C1 segment of cervical spinal cord (tissue), 14 donors: ENCODE data around the gene THRB.

Source experiments
- DNase-seq, 14 donors: peaks; one replicate each; lab custom pipeline; 2025; lab: John Stamatoyannopoulos, UW

THRB gene

DNA sequence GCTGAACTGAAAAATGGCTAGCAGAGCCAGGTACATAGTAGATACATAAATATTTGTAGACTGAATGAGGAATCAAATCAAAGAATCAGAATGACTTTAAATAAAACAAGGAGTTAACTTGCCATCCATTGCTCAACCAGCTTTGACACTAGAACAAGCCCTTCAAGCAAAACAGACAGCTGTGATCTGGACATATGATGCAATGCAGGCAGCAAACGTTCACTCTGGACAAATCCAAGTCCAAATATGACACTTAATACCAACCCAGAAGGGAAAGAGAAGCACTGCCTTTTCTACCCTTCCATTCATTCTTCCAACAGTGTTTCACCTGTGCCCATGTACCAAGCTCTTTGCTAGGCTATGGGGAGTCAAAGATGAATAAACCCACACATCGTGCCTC is 4.5 kb downstream of the THRB start:
- DNase-seq, result no peak

DNA sequence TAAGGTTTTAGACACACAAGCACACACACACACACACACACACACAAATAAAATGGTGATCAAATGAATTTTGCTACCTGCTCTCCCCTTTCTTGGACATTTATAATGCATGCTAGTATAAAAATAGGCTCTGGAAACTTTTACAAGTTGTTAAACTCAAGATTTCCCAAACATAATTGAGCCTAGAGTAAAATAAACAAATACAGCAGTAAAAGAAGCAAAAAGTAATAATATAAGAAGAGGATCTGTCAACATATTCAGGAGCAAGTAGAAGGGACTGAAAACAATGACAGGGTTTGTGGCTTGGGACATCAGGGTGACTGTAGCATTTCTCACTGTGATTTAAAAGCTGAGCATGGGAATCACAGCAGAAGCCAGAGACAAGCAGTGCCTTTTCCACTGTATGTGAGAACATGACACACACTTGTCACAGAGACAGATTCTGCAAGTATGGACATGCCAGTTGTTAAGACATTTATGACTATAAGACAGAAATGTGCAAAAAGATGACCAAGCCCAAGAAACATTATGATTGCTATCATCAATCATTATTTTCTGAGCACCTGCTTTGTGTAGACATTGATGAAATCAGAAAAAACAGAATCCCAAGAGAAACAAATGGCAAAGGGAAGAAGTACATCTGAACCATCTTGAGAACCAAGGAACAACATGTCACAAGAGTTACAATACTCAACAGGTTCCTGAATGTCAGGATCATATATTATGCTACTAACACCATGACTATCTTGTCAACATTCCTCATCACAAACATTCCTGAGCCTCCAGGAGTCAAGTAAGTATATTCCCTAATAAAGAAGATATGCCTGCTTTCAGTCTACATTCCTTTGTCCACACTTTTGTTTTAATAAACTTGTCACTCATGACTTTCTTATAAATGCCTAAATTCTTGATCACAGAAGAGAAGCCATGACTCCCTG is 7.1 kb downstream of the THRB start:
- DNase-seq, result no peak

DNA sequence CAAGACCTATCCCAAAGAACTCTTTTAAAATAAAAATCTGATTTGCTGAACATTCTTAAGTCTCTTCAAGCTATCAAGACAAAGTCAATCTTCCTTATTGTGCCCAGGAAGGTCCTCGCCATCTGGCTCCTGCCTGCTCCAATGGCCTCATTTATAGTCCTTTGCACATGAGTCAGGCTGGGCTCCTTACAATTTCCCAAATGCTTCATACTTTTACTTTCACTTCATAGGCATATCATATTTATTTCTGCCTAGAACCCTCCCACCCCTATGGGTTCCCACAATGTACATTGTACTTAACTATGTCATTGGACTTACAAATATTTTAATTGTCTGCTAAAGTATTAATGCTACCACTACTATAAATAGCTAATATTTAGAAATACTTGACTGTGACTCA is 9.1 kb downstream of the THRB start:
- no peak for DNase-seq

DNA sequence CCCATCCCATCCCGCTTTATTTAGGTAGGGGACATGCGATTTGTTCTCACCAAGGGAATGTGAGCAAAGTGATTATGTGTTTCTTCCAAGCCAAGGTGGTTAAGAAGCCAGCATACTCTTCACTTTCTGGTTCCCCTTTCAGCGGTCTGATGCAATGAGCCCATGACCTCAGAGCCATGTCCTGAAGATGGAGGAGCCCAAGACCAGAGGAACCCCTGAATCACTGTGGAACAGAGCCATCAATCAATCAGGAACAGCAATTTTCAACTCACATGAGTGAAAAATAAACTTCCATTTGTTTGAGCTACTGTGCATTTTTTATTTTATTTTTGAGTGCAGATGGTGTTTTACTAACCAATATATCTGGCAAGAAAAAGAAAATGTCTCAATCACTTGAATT is 10.8 kb downstream of the THRB start:
- no peak for DNase-seq

DNA sequence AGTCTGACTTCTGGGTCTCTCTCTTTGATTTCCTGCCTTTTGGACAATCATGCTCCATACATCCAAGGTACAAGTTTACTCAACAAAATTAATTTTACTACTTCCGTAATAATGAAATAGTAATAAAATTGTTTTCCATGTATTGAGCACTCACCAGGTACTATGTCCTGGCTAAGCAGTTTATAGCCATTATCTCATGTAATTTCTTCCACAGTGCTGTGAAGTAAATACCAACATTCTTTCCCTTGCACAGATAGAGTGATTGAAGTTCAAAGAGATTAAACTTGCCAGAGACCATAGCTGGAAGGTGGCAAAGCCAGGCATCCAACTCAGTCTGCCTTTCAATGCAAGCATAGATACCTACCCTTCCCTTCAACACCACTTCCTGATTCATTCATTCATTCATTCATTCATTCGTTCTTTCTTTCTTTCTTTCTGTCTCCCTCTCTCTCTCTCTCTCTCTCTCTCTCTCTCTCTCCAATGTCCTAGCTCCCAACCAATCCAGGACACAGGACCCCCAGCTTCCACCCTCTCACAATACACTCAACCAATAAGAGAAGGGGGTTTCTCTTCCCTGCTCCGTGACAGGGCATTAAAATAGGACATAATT is 12.4 kb downstream of the THRB start:
- no peak for DNase-seq

DNA sequence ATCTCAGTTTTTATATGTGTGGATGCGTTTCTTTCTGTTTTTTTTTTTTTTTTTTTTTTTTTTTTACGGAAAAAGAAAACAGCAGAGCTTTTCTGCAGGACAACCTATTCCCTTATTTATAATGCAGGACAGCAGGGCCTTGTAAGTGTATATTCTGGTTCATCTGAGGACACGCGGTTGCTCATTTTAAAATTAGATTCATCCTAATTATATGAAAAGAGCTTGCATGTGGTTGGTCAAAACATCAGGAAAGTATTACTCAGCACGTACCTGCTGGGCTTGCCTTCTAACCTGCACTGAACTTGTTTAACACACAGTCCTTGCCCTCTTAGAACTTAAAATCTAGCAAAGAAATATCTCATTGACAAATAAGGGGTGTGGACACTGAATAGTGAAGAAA is 13.5 kb downstream of the THRB start:
- no peak for DNase-seq

DNA sequence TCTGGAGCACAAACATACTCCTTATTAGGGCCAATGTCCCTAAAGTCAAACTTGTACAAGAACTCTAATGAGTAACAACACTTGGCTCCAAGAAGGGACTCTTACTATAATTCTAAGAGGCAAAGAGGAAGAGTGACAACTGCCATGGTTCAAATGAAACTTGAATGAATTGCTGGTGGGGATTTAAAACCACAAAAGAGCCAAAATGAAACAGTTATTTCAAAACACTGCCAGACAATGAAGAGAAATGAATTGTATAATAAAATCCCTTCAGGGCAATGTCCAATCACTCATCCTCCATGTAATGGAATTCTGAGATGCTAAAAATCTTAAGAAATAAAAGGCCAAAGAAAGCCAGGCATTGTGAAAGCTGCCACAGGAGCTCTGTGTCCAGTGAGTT is 14.2 kb downstream of the THRB start:
- no peak for DNase-seq

DNA sequence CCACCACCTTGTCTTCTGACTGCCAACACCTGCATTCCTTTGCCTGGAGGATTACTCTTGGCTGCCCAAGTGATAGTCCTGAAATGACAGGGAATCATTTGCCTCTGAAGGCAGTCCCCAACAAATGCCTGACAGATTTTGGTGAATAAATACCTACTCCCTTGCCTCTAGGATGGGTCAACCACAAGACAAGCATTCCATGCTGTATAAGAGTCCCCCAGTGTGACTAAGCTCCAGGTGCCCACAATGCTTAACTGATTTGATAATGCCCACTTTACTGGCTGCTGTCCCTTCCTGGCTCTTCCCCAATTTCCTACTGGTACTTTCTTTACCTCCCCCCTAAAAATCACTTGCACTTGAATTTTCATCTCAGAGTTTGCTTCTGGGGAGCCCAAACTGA is 14.8 kb downstream of the THRB start:
- no peak for DNase-seq

DNA sequence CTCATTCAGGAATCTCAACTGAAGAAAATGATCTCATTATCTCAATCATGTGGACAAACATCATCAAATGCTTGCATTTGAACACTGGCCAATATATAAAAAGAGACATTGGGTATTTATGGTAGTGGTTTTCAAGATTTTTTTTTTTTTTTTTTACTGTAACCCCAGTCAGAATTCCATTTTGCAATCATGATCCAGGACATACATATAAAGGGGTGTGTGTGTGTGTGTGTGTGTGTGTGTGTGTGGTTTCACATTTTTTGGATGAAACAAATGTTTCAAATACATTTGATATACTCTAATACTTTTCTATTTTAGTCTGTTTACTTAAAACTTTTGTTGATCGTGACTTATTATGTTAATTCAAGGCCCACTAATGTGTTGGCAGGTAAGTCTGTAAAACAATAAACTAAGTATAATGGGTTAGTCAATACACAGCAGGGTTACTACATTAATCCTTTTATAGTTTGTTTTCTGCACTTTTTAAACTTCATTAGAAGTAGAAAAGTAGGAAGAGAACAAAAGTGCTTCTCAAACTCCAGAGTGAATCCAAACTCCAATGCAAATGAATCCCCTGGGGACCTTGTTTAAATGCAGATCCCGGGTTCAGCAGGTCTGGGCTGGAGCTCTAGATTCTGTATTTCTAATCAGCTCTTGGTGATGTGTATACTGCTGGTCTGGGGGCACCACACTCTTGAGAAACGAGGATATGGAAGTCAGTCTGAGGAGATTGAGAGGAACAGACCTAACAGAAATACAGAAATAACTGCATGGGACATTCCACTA is 17.6 kb downstream of the THRB start:
- no peak for DNase-seq

DNA sequence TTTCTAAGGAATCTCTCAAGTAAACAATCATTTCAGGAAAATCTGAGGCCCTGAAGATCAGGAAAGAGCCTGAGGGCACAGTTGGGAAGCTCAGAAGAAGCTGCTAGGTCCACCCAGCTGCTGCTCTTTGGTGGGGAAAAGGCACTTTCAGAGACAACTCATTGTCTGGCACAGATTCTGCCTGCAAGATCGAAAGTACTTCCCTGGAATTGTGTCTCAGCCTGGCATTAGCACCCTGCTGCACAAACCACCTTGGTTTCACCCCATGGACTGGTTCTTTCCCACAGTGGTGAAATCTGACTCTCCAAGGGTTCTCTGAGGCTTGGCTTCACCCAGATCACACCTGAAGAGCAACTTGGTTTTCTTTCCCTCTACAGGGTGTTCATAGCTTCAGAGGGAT is 18.7 kb downstream of the THRB start:
- no peak for DNase-seq

DNA sequence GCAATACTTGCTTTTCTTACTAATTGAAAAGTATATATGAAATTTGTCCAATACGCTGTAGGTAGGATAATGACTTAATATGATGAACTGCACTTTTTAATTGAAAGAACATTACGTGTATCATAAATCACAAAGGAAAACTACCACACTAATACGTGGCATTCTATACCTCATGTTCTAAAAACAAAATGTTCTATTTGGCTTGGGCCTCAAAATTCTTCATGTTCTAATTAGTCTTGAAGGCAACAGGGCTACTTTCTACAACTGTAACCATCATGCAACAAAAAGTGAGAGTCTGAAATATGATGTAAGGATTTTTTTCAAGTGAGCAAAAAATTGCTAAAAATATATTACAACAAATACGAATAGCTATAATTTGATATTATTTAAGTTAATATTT is 19.8 kb downstream of the THRB start:
- DNase-seq, result no peak

DNA sequence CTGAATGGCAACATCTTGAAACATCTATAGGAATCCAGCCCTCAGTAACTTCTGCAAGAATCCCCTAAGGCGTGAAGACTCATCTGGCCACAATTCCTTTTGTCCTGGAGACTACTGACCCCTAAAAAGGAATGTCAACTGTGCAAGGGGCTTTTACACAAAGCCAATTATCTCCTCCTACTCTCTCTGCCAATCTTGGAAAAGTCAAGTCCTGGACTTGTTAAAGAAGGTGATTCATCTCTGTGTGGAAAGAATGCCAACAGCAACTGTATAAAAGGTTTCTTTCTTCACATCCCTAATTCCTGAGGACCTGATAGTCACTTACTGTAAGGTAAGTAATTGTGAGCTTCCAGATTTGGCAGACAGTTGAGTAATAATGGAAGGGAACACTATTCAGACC is 22.3 kb downstream of the THRB start:
- no peak for DNase-seq

DNA sequence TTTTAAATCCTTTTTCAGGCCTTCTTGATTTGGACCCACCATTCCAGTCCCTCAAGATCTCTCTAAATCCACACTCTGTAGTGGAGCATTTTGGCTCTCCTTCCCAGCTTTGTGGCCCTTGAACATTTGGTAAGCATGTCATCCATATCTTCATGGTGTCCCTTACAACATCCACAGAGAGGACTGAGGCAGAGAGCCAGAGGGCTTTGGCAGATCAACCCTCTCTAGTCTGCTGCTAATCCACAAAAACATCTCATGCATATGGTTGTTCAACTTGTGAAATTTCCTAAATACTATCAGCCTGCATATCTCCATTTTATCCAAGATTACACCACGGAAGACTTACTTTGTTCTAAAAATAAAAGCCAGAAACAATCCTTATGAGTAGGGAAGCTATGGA is 23.2 kb downstream of the THRB start:
- no peak for DNase-seq

DNA sequence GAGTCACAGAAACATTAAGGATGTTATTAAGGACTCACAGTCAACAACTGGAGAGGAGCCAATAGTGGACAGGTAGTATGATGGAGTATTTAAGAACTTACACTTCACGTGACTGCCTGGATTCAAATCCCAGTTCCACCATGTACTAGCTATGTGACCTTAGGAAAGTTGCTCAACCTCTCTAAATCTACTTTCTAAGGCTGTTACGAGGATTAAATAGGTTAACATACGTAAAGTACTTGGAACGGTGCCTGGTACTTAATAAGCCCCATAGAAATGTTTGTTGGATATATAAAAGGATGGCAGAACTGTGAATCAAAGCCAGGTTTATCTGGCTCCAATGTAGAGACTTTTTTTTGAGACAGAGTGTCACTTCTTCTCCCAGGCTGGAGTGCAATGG is 24.4 kb downstream of the THRB start:
- DNase-seq, result no peak

DNA sequence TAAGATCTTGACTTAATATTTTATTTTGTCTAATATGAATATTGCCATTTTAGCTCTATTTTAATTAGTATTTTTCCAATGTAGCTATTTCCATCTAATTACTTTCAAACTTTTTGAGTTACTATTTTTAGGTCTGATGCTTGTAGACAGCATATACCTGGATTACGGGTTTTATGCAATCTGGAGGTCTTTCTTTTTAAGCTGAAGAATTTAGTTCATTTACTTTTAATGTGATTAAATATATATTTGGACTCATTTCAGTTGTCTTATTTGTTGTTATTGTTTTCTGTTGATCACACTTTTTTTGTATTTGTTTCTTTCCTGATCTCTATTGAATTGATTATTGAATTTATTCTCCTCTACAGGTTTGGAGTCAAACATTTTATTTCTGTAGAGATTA is 30.3 kb downstream of the THRB start:
- no peak for DNase-seq

DNA sequence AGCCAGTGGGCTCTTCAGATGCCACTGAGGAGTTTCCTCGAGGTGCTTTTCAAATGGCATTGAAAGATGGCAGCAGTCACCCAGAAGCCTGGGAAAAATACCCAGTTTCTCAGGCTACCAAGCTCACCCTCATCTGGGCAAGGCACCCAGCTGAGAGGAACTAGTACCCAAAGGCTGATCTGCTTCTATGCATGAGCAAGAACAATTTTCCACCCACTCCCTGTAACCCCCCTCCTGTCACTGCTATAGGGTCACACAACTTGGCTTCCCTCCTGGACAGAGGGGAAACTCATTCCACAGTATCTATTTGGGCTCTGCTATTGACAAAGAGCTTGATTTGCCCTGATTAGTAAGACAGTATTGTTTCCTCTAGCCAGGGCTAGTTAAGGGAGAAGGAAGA is 31.9 kb downstream of the THRB start:
- DNase-seq, result no peak

DNA sequence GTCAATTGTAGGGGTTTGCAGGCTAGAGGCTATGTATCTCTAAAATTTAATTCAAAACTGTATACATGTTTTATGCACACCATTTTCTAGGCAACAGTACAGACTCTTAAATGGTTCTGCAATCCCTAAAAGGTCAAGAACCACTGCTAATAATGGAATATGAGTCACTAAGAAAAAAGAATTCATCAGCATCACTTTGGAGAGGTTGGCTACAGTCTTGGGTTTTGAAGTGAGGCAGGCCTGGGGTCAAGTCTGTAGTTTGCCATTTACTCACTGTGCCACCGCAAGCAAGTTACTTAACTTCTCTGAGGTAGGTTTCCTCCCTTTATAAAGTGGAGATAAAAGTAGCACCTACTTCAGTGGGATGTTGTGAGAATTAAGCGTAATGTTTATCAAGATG is 33.7 kb downstream of the THRB start:
- no peak for DNase-seq

DNA sequence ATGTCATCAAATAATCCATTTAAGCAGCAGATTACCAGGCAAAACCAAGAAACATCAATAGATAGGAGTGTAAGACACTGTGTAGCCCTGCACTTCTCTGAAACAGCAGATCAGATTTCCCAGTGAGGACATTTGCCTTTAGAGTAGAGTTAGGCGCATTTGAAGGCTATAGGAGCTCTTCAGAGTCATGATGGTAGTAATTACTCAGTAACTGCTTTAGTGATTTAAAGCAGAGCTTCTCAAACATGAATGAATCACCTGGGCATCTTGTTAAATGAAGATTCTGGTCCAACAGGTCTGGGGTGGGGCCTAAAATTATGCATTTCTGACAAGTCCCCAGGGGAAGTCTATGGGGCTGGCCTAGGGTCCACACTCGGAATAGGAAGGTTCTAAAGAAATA is 36.9 kb downstream of the THRB start:
- DNase-seq, result no peak

DNA sequence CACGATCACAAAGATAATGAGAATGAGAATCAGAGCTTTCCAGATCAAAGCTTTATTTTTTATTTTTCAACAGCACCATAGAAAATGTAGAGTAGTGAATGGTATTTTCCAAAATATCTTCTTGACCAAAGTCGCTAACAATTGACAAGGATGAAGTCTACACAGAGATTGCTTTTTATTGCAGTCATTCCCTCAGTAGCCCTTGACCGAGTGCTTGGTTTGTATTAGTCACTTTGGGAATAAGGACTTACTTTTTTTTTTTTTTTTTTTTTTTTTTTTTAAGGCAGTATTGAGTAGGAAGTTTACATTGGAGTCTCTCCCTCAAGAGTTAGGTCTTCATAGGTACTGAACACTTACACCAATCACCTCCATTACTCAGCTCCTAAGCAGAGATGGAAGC is 39.8 kb downstream of the THRB start:
- no peak for DNase-seq

DNA sequence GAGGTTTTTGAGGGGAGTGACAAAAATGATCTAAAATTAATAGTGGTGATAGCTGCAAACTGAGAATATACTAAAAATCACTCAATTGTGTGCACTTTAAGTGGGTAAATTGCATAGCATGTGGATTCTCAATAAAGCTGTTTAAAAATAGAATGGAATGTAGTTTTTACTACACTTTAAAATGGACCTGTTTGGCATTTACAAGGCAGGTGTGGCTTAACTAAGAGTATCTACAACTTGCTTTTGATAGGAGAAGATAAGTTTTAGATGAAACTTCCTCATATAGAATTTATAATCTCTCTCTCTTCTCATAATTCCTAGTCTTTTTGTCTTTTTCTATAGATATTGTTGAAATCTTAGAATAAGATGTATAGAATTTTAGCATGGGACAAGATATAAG is 40.3 kb downstream of the THRB start:
- DNase-seq, result no peak

DNA sequence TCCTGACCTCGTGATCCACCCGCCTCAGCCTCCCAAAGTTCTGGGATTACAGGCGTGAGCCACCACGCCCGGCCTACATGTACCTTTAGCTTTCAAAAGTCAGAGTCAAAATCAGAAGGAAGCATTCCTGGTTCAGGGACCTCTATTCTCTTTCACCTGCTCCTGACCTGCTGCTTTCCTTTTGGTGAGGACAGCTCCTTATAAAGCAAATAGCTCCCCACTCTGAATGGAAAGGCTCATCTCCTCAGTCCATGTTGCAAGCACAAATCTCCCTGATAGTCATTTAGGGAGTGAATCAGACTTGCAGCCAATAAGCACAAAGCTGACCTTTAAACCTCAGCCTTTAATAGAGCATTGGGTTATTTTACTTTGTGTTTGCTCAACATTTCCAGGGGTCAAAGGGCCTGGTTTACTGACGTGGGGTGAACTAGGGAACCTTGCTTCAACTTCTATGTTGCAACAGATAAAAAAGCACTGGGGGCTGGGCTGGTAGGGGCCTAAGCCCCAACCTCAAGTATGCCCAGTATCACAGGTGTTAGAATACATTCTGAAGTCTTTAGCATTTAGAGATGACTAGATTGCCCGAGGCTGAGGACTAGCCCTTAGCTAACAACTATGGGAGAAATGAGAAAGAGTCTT is 43.1 kb downstream of the THRB start:
- no peak for DNase-seq
